H1 (cell line): ENCODE data around the gene PLK5. TPM values are rescaled to one million over a fixed set of nuclear protein-coding genes. Genes with fewer than 3 reads are reported as not detected.

Experiments used
- CTCF ChIA-PET: fragments of 300-600 bp; sonication (Branson Sonifier 250); formaldehyde crosslinking; loops from one replicate; lab custom pipeline; 2021; ENCODE audit not compliant: partially characterized antibody; lab: Charles Lee
- POLR2A ChIA-PET: fragments of 300-600 bp; sonication (Branson Sonifier 250); formaldehyde crosslinking; loops from one replicate; lab custom pipeline; 2021; ENCODE audit warnings: inconsistent platforms; ENCODE audit not compliant: partially characterized antibody; lab: Charles Lee
- DNase-seq, 2 experiments: peaks; one replicate each; pipeline versions ENCODE4 v3.0.0 to v3.0.0-alpha.2; 2010 to 2022; ENCODE audit warnings: low spot score in 2 of 2, low read depth in 1 of 2, mixed read lengths in 1 of 2
- FAIRE-seq: peaks from 2 replicates; lab custom pipeline; 2011; peaks lifted over from hg19 to GRCh38; lab: Jason Lieb, UNC
- H2AFZ ChIP-seq: 2 replicates; pipeline ENCODE4 v1.8.1; 2012; ENCODE audit warnings: low read length, inconsistent platforms
- H2AK5ac ChIP-seq: 2 replicates; pipeline ENCODE4 v1.6.1; 2013; ENCODE audit warnings: low read depth, low read length
- H2BK120ac ChIP-seq: replicated peaks from 2 replicates; pipeline ENCODE3; 2013; ENCODE audit warnings: low read depth, low read length, inconsistent platforms
- H2BK12ac ChIP-seq: 2 replicates; pipeline ENCODE4 v1.6.1; 2013; ENCODE audit warnings: low read depth, low read length
- H2BK15ac ChIP-seq: 2 replicates; pipeline ENCODE4 v1.6.1; 2013; ENCODE audit warnings: low read length
- H2BK20ac ChIP-seq: 2 replicates; pipeline ENCODE4 v1.6.1; 2013; ENCODE audit warnings: low read length
- H2BK5ac ChIP-seq: 2 replicates; pipeline ENCODE4 v1.6.1; 2013; ENCODE audit warnings: low read depth, low read length
- H3K14ac ChIP-seq: 2 replicates; pipeline ENCODE4 v1.6.1; 2013; ENCODE audit warnings: inconsistent platforms; ENCODE audit not compliant: insufficient read length
- H3K18ac ChIP-seq: 2 replicates; pipeline ENCODE4 v1.6.1; 2013; ENCODE audit warnings: low read length; ENCODE audit errors: extremely low read depth
- H3K23ac ChIP-seq: 2 replicates; pipeline ENCODE4 v1.6.1; 2013; ENCODE audit warnings: inconsistent platforms; ENCODE audit not compliant: insufficient read length
- H3K23me2 ChIP-seq: 2 replicates; pipeline ENCODE4 v1.6.1; 2013; ENCODE audit warnings: low read depth, low read length
- H3K27ac ChIP-seq: 2 replicates; pipeline ENCODE4 v1.6.1; 2011; ENCODE audit warnings: low read depth, low read length, inconsistent platforms
- H3K27me3 ChIP-seq, 4 experiments: replicated peaks in 1 of 4; 1 replicate in 1 of 4; 2 replicates in 3 of 4; pipeline versions ENCODE4 v1.6.1 to v1.8.1; 2011 to 2013; ENCODE audit warnings: low read length in 3 of 4, mild to moderate bottlenecking in 3 of 4, inconsistent platforms in 2 of 4, mixed read lengths in 2 of 4, moderate library complexity in 1 of 4; ENCODE audit not compliant: control insufficient read depth in 3 of 4, insufficient read depth in 3 of 4; ENCODE audit errors: extremely low read depth in 1 of 4
- H3K36me3 ChIP-seq, 4 experiments: 2 replicates each; pipeline versions ENCODE4 v1.6.1 to v1.8.1; 2011 to 2013; ENCODE audit warnings: mild to moderate bottlenecking in 4 of 4, low read length in 3 of 4, moderate library complexity in 2 of 4, control low read depth in 1 of 4, inconsistent platforms in 1 of 4; ENCODE audit not compliant: insufficient read depth in 4 of 4, control insufficient read depth in 2 of 4
- H3K4ac ChIP-seq: replicated peaks from 2 replicates; pipeline ENCODE3; 2013; ENCODE audit warnings: low read length, low read depth, mixed read lengths, inconsistent platforms; ENCODE audit not compliant: insufficient read length
- H3K4me1 ChIP-seq, 4 experiments: replicated peaks in 1 of 4; 1 replicate in 1 of 4; 2 replicates in 3 of 4; pipeline versions ENCODE4 v1.6.1 to v1.8.1; 2011 to 2013; ENCODE audit warnings: low read length in 3 of 4, inconsistent platforms in 2 of 4, mixed read lengths in 1 of 4; ENCODE audit not compliant: insufficient read depth in 4 of 4, control insufficient read depth in 3 of 4
- H3K4me2 ChIP-seq, 2 experiments: 2 replicates each; pipeline versions ENCODE4 v1.6.1 to v1.8.1; 2011 to 2013; ENCODE audit warnings: low read depth in 2 of 2, low read length in 2 of 2, control low read depth in 1 of 2, inconsistent platforms in 1 of 2, mild to moderate bottlenecking in 1 of 2; ENCODE audit not compliant: insufficient read depth in 1 of 2
- H3K4me3 ChIP-seq, 4 experiments: fragments of 200-600, 300-600 bp in 1 of 4; sonication (generic), shearing (Covaris generic), sonication (Bioruptor Twin) in 1 of 4; 2 replicates each; pipeline versions ENCODE4 v1.5.1 to v1.8.1; 2011 to 2016; ENCODE audit warnings: low read length in 4 of 4, low read depth in 3 of 4, control low read depth in 2 of 4, inconsistent platforms in 2 of 4, mild to moderate bottlenecking in 2 of 4, mixed read lengths in 1 of 4, moderate library complexity in 1 of 4; ENCODE audit not compliant: insufficient read depth in 2 of 4; ENCODE audit errors: extremely low read depth in 1 of 4
- H3K56ac ChIP-seq: replicated peaks from 2 replicates; pipeline ENCODE3; 2013; ENCODE audit warnings: low read depth, mild to moderate bottlenecking, mixed read lengths, low read length, inconsistent platforms; ENCODE audit not compliant: insufficient read length
- H3K79me1 ChIP-seq: 2 replicates; pipeline ENCODE4 v1.6.1; 2013; ENCODE audit warnings: low read depth, low read length, control low read depth
- H3K79me2 ChIP-seq, 2 experiments: 2 replicates each; pipeline versions ENCODE4 v1.6.1 to v1.8.1; 2012 to 2013; ENCODE audit warnings: low read length in 2 of 2, mild to moderate bottlenecking in 2 of 2, inconsistent platforms in 1 of 2; ENCODE audit not compliant: insufficient read depth in 2 of 2, control insufficient read depth in 1 of 2
- H3K9ac ChIP-seq, 4 experiments: replicated peaks in 1 of 4; 1 replicate in 1 of 4; 2 replicates in 3 of 4; pipeline versions ENCODE4 v1.6.1 to v1.8.1; 2011 to 2013; ENCODE audit warnings: low read depth in 3 of 4, low read length in 3 of 4, control low read depth in 2 of 4, mild to moderate bottlenecking in 2 of 4, moderate library complexity in 2 of 4, inconsistent platforms in 1 of 4; ENCODE audit errors: extremely low read depth in 1 of 4
- H3K9me3 ChIP-seq, 2 experiments: 2 replicates each; pipeline versions ENCODE4 v1.6.1 to v1.8.1; 2012 to 2013; ENCODE audit warnings: mild to moderate bottlenecking in 2 of 2, moderate library complexity in 2 of 2, control low read depth in 1 of 2, inconsistent platforms in 1 of 2, low read depth in 1 of 2, low read length in 1 of 2, mixed read lengths in 1 of 2; ENCODE audit not compliant: insufficient read depth in 2 of 2
- H4K20me1 ChIP-seq, 2 experiments: replicated peaks in 1 of 2; 2 replicates each; pipeline versions ENCODE3 to v1.8.1; 2011 to 2013; ENCODE audit warnings: inconsistent platforms in 2 of 2, low read length in 2 of 2, mild to moderate bottlenecking in 1 of 2; ENCODE audit not compliant: insufficient read depth in 2 of 2, control insufficient read depth in 1 of 2
- H4K5ac ChIP-seq: 2 replicates; pipeline ENCODE4 v1.6.1; 2013; ENCODE audit warnings: low read length, low read depth, mixed read lengths, inconsistent platforms; ENCODE audit not compliant: insufficient read length
- H4K8ac ChIP-seq: 2 replicates; pipeline ENCODE4 v1.8.0; 2013; ENCODE audit warnings: mild to moderate bottlenecking, moderate library complexity, low read length, inconsistent platforms; ENCODE audit not compliant: insufficient read depth; ENCODE audit errors: extremely low read depth
- H4K91ac ChIP-seq: replicated peaks from 2 replicates; pipeline ENCODE3; 2013; ENCODE audit warnings: low read length, mixed read lengths, inconsistent platforms; ENCODE audit not compliant: insufficient read length
- BCL11A ChIP-seq, 2 experiments: IDR thresholded peaks; one replicate each; pipeline ENCODE4 v1.6.1; 2011; ENCODE audit warnings: low read depth in 2 of 2, low read length in 2 of 2, mild to moderate bottlenecking in 2 of 2
- BRCA1 ChIP-seq: IDR thresholded peaks from 2 replicates; pipeline ENCODE4 v1.6.1; 2012; ENCODE audit warnings: low read depth, low read length, improper control_type of control experiment
- CBX5 ChIP-seq: fragments of 300-800, 300-1000 bp; sonication (generic); IDR thresholded peaks from 2 replicates; pipeline ENCODE4 v1.7.1; 2016; ENCODE audit warnings: antibody characterized with exemption, low read length, low read depth
- CEBPB ChIP-seq: IDR thresholded peaks from 2 replicates; pipeline ENCODE4 v1.6.1; 2012; ENCODE audit warnings: low read depth, low read length
- CTBP2 ChIP-seq: IDR thresholded peaks from 2 replicates; pipeline ENCODE4 v1.7.0; 2011; ENCODE audit warnings: borderline replicate concordance, mild to moderate bottlenecking, moderate library complexity, mixed read lengths, low read length; ENCODE audit not compliant: insufficient read depth, insufficient read length
- FOSL1 ChIP-seq: IDR thresholded peaks from 2 replicates; pipeline ENCODE4 v1.6.1; 2011; ENCODE audit warnings: mild to moderate bottlenecking, low read depth, low read length, moderate library complexity; ENCODE audit not compliant: insufficient read depth
- GABPA ChIP-seq: IDR thresholded peaks from 2 replicates; pipeline ENCODE4 v1.6.1; 2011; ENCODE audit warnings: mild to moderate bottlenecking, low read length, moderate library complexity, borderline replicate concordance; ENCODE audit not compliant: insufficient read depth
- RXRA ChIP-seq: IDR thresholded peaks from 2 replicates; pipeline ENCODE4 v1.6.1; 2011; ENCODE audit warnings: low read depth, mild to moderate bottlenecking, low read length, moderate library complexity; ENCODE audit not compliant: insufficient read depth
- SIRT6 ChIP-seq: IDR thresholded peaks from one replicate; pipeline ENCODE4 v1.7.1; 2012; ENCODE audit warnings: low read length, inconsistent platforms
- SIX5 ChIP-seq: IDR thresholded peaks from 2 replicates; pipeline ENCODE4 v1.6.1; 2011; ENCODE audit warnings: mild to moderate bottlenecking, low read depth, low read length
- TAF1 ChIP-seq: IDR thresholded peaks from 2 replicates; pipeline ENCODE4 v1.6.1; 2011; ENCODE audit warnings: mild to moderate bottlenecking, low read depth, low read length
- TAF7 ChIP-seq: optimal IDR thresholded peaks from 2 replicates; pipeline ENCODE3; 2011; ENCODE audit warnings: low read depth, mild to moderate bottlenecking, inconsistent platforms, low read length, moderate library complexity, borderline replicate concordance
- WGBS, 2 experiments: shearing (Covaris generic) in 1 of 2; methylation state at CpG; one replicate each; pipeline versions ENCODE4 v1.1.6 to v1.1.7; 2013 to 2015; ENCODE audit warnings: low lambda C conversion rate in 2 of 2, mixed read lengths in 2 of 2, inconsistent platforms in 1 of 2, low coverage in 1 of 2, missing lambda C conversion rate in 1 of 2; ENCODE audit not compliant: insufficient replicate concordance in 2 of 2, insufficient coverage in 1 of 2, insufficient read length in 1 of 2; ENCODE audit errors: extremely low coverage in 1 of 2, missing lambda C conversion rate in 1 of 2; 5-methylcytosine and 5-hydroxymethylcytosine counted together
- polyA plus RNA-seq, 7 experiments: library from polyadenylated mRNA; depleted of rRNA in 3 of 7; stranded (reverse) in 5 of 7; unstranded in 2 of 7; fragments of >200 nt in 5 of 7; fragments of 200-250 nt in 2 of 7; gene quantifications; 1 replicate in 5 of 7; 2 replicates in 1 of 7; 4 replicates in 1 of 7; pipeline versions ENCODE4 v1.2.1 to v1.2.3, GENCODE V29; 2011 to 2013; ENCODE audit warnings: missing spikeins in 2 of 7, mixed read lengths in 2 of 7
- total RNA-seq: library from RNA; stranded (reverse); fragmentation: NEBNext Ultra II Directional; extraction: Animal tissue kit (Norgen Biotek cat#: 25700); gene quantifications from 2 replicates; pipeline ENCODE4 v1.2.1, GENCODE V29; 2021
- TF ChIP-seq, protein P1 (sequence below): IDR thresholded peaks from 2 replicates; pipeline ENCODE4 v1.6.1; 2012; ENCODE audit warnings: inconsistent platforms

The PLK5 gene
- total and polyA plus RNA-seq, 2 of the 8 experiments (the other 6 are each of a cell fraction or from before 2014, with no cell fraction given) = 0.43 to 0.45 TPM

DNA sequence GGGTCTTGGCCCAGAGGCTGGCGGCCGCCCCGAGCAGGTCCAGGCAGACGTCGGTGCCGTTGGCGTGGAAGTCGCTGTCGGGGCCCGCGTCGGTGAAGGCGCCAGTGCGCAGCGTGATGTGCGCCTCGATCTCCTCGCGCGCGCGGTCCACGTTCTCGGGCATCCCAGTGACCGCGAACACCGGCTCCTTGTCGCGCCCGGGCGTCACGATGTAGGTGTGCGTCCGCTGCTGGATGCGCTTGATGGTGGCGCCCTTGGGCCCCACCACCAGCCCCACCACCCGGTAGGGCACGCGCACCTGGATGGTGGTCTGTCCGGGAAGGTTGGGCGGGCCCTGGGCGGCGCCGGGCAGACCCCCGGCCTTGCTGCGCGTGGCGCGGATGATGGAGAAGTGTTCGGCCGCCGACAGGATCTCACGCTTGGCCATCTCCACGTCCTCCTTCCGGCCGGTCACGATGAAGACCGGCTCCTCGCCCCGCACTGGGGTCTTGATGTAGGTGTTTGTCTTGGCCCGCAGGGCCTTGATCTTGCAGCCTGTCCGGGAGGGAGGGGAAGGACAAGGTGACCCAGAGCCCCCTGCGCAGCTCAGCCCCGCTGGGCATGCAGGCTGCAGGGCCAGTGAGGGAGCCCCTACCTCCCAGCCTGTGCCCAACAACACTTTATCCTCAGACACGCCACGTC, 32.7 kb downstream of the PLK5 start:
- Histone ChIP-seq H2AFZ (no peak overlapping the region), H4K5ac (no peak overlapping the region), H4K8ac (no peak overlapping the region; the same call in 1 of the 2 replicates), H3K36me3 (peaks cover 0 to 16% (median 1%) of the 10 kb centered on the region in 4 experiments; a peak in 4 of 8 replicates), H4K91ac (no peak overlapping the region), H2BK15ac (no peak overlapping the region), H3K4ac (no peak overlapping the region), H4K20me1 (peaks cover 18 to 38% of the 10 kb centered on the region in 2 experiments), H3K27ac (no peak overlapping the region), H3K27me3 (no peaks in the 10 kb centered on the region), H3K79me2 (peaks cover 0 to 26% of the 10 kb centered on the region in 2 experiments; a peak in 2 of 4 replicates), H3K9me3 (no peaks in the 10 kb centered on the region), H3K4me2 (no peak overlapping the region), H3K4me1 (no peaks in the 10 kb centered on the region; a peak in 1 of 7 replicates), H3K14ac (no peak overlapping the region), H3K56ac (no peak overlapping the region), H3K23ac (no peak overlapping the region), H2BK5ac (no peak overlapping the region), H3K79me1 (peaks cover 15% of the 10 kb centered on the region), H2BK20ac (no peak overlapping the region), H3K18ac (no peak overlapping the region), H2AK5ac (no peak overlapping the region), H3K23me2 (no peaks in the 10 kb centered on the region), H3K4me3 (no peak overlapping the region), H2BK12ac (no peak overlapping the region), H2BK120ac (no peak overlapping the region), H3K9ac (no peak overlapping the region; a peak in 1 of 7 replicates)
- CTCF ChIA-PET = no interaction called here
- no peak for DNase-seq
- POLR2A ChIA-PET = no interaction called here
- WGBS, 2 experiments = 98% methylated on average over 21 of the region's 66 CpGs; no CpG with 5 or more reads in 1 of the 2 experiments
- no peak for FAIRE-seq
- TF ChIP-seq FOSL1 (no peak), CTBP2 (no peak), TAF7 (no peak), CBX5 (no peak), GABPA (no peak), SIX5 (no peak), TAF1 (no peak), RXRA (no peak), SIRT6 (no peak), BRCA1 (no peak), CEBPB (no peak), BCL11A (IDR thresholded peaks at IDR 0.05; ENCODE audit: low read depth in 2 of 2, low read length in 2 of 2) (no peak)
- TF ChIP-seq, protein P1, sequence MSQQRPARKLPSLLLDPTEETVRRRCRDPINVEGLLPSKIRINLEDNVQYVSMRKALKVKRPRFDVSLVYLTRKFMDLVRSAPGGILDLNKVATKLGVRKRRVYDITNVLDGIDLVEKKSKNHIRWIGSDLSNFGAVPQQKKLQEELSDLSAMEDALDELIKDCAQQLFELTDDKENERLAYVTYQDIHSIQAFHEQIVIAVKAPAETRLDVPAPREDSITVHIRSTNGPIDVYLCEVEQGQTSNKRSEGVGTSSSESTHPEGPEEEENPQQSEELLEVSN = no peak
